ENCODE data around the gene CA10. TPM values are rescaled to one million over a fixed set of nuclear protein-coding genes. Genes with fewer than 3 reads are reported as not detected.
A peak's percentile ranks its signal among the peaks of the same experiment; 100 is the strongest.

CA10 gene
- total RNA-seq, 1 donor: not detected

DNA sequence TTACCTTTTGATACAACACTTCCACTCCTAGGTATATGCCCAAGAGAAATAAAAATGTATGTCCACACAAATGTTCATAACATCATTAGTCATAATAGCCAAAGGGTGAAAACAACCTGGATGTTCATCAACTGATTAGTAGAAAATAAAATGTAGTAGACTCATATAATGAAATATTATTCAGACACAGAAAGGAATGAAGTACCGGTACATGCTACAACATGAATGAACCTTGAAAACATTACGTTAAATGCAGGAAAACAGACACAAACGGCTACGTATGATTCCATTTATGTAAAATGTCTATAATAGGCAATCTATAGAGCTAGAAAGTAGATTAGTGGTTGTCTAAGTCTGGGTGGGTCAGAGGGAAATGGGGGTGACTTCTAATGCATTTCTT is 358.5 kb downstream of the CA10 start:
- DNase-seq (ENCODE audit: insufficient read length, low spot score, missing footprints): no peak
- TF ChIP-seq, protein P1, sequence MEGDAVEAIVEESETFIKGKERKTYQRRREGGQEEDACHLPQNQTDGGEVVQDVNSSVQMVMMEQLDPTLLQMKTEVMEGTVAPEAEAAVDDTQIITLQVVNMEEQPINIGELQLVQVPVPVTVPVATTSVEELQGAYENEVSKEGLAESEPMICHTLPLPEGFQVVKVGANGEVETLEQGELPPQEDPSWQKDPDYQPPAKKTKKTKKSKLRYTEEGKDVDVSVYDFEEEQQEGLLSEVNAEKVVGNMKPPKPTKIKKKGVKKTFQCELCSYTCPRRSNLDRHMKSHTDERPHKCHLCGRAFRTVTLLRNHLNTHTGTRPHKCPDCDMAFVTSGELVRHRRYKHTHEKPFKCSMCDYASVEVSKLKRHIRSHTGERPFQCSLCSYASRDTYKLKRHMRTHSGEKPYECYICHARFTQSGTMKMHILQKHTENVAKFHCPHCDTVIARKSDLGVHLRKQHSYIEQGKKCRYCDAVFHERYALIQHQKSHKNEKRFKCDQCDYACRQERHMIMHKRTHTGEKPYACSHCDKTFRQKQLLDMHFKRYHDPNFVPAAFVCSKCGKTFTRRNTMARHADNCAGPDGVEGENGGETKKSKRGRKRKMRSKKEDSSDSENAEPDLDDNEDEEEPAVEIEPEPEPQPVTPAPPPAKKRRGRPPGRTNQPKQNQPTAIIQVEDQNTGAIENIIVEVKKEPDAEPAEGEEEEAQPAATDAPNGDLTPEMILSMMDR (IDR thresholded peaks at IDR 0.05; ENCODE audit: extremely low read depth, low read depth, low read length): no peak
- Histone ChIP-seq H4K20me1 (ENCODE audit: insufficient read depth, low read length) (no peaks in the 10 kb centered on the region), H2AFZ (ENCODE audit: low read length) (no peak overlapping the region), H3K36me3 (ENCODE audit: insufficient read depth, low read length) (no peaks in the 10 kb centered on the region), H3K27ac (ENCODE audit: low read depth, low read length) (no peak overlapping the region), H3K4me1 (ENCODE audit: insufficient read depth, low read length) (no peaks in the 10 kb centered on the region), H3K4me3 (ENCODE audit: insufficient read depth, low read length) (no peak overlapping the region), H3K4me2 (ENCODE audit: insufficient read depth, low read length) (no peak overlapping the region), H3K27me3 (ENCODE audit: insufficient read depth, low read length) (no peaks in the 10 kb centered on the region), H3K79me2 (ENCODE audit: insufficient read depth, low read length) (no peaks in the 10 kb centered on the region), H3K9me3 (ENCODE audit: low read depth, low read length) (peaks cover 2% of the 10 kb centered on the region)

DNA sequence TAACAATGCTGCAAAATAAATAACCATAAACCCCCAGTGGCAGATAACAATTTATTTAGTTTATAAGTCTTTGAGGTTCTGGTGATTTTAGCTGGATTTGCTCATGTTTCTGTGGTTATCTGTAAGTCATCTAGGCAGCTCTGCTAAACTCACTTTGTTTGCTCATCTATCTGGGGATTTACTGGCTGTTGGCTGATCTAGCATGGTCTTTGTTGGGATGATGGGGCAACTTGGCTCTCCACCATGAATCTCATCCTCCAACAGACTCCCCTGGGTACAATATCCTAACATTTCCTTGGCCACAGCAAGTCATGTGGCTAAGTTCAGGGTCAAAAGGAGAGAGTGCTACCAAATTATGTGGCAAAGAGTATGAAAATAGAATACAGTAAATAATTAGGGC is 359.3 kb downstream of the CA10 start:
- TF ChIP-seq, protein P1 (IDR thresholded peaks at IDR 0.05; ENCODE audit: extremely low read depth, low read depth, low read length): no peak
- no peaks in the 10 kb centered on the region for H3K36me3 ChIP-seq (ENCODE audit: insufficient read depth, low read length)
- DNase-seq (ENCODE audit: insufficient read length, low spot score, missing footprints): no peak

DNA sequence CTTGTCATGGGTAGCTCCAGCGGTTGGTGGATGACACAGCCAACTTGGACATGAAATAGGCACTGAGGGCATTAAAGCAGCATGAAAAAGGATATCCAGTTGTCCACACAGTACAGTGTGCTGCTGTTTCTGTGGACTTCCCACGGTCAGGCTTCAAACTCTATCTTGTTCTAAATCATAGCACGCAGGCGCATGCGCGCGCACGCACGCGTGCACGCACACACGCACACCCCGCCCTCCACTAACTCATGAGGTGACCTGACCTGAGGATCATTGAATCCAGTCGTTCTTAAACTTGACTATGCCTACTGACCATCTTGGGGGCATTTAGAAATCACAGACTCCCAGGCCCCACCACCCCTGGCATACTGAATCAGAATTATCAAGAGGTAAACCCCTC is 361.4 kb downstream of the CA10 start:
- DNase-seq (ENCODE audit: insufficient read length, low spot score, missing footprints): no peak
- Histone ChIP-seq H2AFZ (ENCODE audit: low read length) (no peak overlapping the region), H3K27me3 (ENCODE audit: insufficient read depth, low read length) (no peaks in the 10 kb centered on the region), H3K27ac (ENCODE audit: low read depth, low read length) (no peak overlapping the region), H3K79me2 (ENCODE audit: insufficient read depth, low read length) (no peaks in the 10 kb centered on the region), H3K9me3 (ENCODE audit: low read depth, low read length) (peaks cover 2% of the 10 kb centered on the region), H4K20me1 (ENCODE audit: insufficient read depth, low read length) (no peaks in the 10 kb centered on the region), H3K36me3 (ENCODE audit: insufficient read depth, low read length) (no peaks in the 10 kb centered on the region), H3K4me1 (ENCODE audit: insufficient read depth, low read length) (no peaks in the 10 kb centered on the region), H3K4me3 (ENCODE audit: insufficient read depth, low read length) (no peak overlapping the region), H3K4me2 (ENCODE audit: insufficient read depth, low read length) (no peak overlapping the region)
- TF ChIP-seq, protein P1 (IDR thresholded peaks at IDR 0.05; ENCODE audit: extremely low read depth, low read depth, low read length): no peak

More for the DNA sequence above, 359.3 kb downstream of the CA10 start:
- Histone ChIP-seq H2AFZ (ENCODE audit: low read length) (no peak overlapping the region), H4K20me1 (ENCODE audit: insufficient read depth, low read length) (no peaks in the 10 kb centered on the region), H3K79me2 (ENCODE audit: insufficient read depth, low read length) (no peaks in the 10 kb centered on the region), H3K27me3 (ENCODE audit: insufficient read depth, low read length) (no peaks in the 10 kb centered on the region), H3K4me2 (ENCODE audit: insufficient read depth, low read length) (no peak overlapping the region), H3K4me1 (ENCODE audit: insufficient read depth, low read length) (no peaks in the 10 kb centered on the region), H3K4me3 (ENCODE audit: insufficient read depth, low read length) (no peak overlapping the region), H3K9me3 (ENCODE audit: low read depth, low read length) (peaks cover 2% of the 10 kb centered on the region), H3K27ac (ENCODE audit: low read depth, low read length) (no peak overlapping the region)

DNA sequence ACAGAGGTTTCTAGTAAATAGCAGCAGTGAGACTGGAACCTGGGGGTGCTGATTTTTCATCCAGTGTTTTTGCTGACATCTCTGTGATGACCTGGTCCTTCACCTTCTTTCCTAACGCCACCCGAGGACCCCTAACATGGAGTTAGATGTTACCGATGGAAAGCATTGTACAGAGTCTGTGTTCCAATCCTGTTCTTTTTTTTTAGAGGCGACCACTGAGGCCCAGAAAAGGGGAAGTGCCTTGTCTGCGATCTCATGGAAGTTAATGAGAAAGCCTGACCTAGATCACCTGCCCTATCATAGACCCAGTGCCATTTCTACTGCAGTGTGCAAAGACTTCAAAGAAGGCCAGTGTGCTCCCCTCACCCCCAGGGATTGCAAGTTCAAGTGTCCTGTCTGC is 362.5 kb downstream of the CA10 start:
- no peak overlapping the region for H3K4me3 ChIP-seq (ENCODE audit: insufficient read depth, low read length)
- no peaks in the 10 kb centered on the region for H3K27me3 ChIP-seq (ENCODE audit: insufficient read depth, low read length)
- H3K4me1 ChIP-seq (ENCODE audit: insufficient read depth, low read length): no peaks in the 10 kb centered on the region
- no peak overlapping the region for H3K4me2 ChIP-seq (ENCODE audit: insufficient read depth, low read length)
- H3K36me3 ChIP-seq (ENCODE audit: insufficient read depth, low read length): no peaks in the 10 kb centered on the region
- no peaks in the 10 kb centered on the region for H4K20me1 ChIP-seq (ENCODE audit: insufficient read depth, low read length)
- peak; percentile 55 for DNase-seq (ENCODE audit: insufficient read length, low spot score, missing footprints)
- H3K79me2 ChIP-seq (ENCODE audit: insufficient read depth, low read length): no peaks in the 10 kb centered on the region
- H3K27ac ChIP-seq (ENCODE audit: low read depth, low read length): no peak overlapping the region
- TF ChIP-seq, protein P1 (IDR thresholded peaks at IDR 0.05; ENCODE audit: extremely low read depth, low read depth, low read length): no peak
- H3K9me3 ChIP-seq (ENCODE audit: low read depth, low read length): peaks cover 2% of the 10 kb centered on the region
- H2AFZ ChIP-seq (ENCODE audit: low read length): no peak overlapping the region
